Ishikawa (cell line): ENCODE measurements around the gene TBC1D24.

Experiments used
- CEBPB ChIP-seq: IDR thresholded peaks from 2 replicates; pipeline ENCODE4 v1.6.1; 2012
- CREB1 ChIP-seq: IDR thresholded peaks from 2 replicates; pipeline ENCODE4 v1.6.1; 2012; ENCODE audit warnings: low read depth
- EGR1 ChIP-seq: IDR thresholded peaks from 2 replicates; pipeline ENCODE4 v1.6.1; 2012
- EP300 ChIP-seq: IDR thresholded peaks from 2 replicates; pipeline ENCODE4 v1.6.1; 2012; ENCODE audit warnings: borderline replicate concordance
- FOXM1 ChIP-seq: IDR thresholded peaks from 2 replicates; pipeline ENCODE4 v1.6.1; 2012; ENCODE audit warnings: low read depth, borderline replicate concordance
- NFIC ChIP-seq: IDR thresholded peaks from 2 replicates; pipeline ENCODE4 v1.6.1; 2012
- RAD21 ChIP-seq: IDR thresholded peaks from 2 replicates; pipeline ENCODE4 v1.6.1; 2012; ENCODE audit warnings: low read depth
- TAF1 ChIP-seq: IDR thresholded peaks from 2 replicates; pipeline ENCODE4 v1.6.1; 2012; ENCODE audit warnings: low read depth, mild to moderate bottlenecking
- TCF12 ChIP-seq: IDR thresholded peaks from 2 replicates; pipeline ENCODE4 v1.6.1; 2012; ENCODE audit warnings: low read depth
- TEAD4 ChIP-seq: IDR thresholded peaks from 2 replicates; pipeline ENCODE4 v1.6.1; 2012
- YY1 ChIP-seq: IDR thresholded peaks from 2 replicates; pipeline ENCODE4 v1.6.1; 2012; ENCODE audit warnings: low read depth
- ZBTB7A ChIP-seq: IDR thresholded peaks from 2 replicates; pipeline ENCODE4 v1.6.1; 2012; ENCODE audit warnings: low read depth
- TF ChIP-seq, protein P1 (sequence below): IDR thresholded peaks from 2 replicates; pipeline ENCODE4 v1.6.1; 2012; ENCODE audit warnings: low read depth, mild to moderate bottlenecking
- TF ChIP-seq, protein P2 (sequence below): IDR thresholded peaks from 2 replicates; pipeline ENCODE4 v1.6.1; 2012

TBC1D24 gene

DNA sequence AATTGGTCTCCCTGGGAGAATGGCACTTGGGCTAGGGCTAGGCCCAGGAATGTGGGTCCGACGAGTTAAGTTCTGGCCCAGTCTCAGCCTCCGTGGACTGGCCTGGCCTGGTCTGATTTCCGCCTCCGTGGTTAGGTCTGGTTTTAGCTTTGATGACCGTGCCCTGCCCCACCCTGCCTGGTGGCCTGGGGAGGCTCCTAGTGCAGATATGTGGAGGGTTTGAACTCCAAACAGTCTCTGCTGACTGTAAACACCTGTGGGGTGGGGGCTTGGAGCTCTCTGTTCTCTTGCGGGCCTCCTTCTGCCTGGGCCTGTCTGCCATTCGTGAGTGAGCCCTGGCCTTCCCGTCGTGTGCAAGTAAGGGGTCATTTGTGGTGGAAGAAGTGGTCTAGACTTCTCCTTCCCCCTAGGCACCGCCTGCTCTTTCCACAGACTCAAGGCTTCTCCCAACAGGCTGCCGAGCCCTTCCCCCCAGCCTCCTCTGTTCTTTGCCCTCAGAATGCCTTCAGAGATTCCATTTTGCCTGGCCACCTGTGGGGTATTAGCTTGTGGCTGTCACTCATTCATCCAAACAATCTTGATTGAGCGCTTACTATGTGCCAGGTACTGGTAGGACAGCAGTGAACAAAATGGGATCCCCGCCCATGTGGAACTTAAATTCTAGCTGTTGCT, 40.4 kb downstream of the TBC1D24 start:
- no peak for TF ChIP-seq CEBPB
- TF ChIP-seq ZBTB7A: no peak
- TF ChIP-seq, protein P1, sequence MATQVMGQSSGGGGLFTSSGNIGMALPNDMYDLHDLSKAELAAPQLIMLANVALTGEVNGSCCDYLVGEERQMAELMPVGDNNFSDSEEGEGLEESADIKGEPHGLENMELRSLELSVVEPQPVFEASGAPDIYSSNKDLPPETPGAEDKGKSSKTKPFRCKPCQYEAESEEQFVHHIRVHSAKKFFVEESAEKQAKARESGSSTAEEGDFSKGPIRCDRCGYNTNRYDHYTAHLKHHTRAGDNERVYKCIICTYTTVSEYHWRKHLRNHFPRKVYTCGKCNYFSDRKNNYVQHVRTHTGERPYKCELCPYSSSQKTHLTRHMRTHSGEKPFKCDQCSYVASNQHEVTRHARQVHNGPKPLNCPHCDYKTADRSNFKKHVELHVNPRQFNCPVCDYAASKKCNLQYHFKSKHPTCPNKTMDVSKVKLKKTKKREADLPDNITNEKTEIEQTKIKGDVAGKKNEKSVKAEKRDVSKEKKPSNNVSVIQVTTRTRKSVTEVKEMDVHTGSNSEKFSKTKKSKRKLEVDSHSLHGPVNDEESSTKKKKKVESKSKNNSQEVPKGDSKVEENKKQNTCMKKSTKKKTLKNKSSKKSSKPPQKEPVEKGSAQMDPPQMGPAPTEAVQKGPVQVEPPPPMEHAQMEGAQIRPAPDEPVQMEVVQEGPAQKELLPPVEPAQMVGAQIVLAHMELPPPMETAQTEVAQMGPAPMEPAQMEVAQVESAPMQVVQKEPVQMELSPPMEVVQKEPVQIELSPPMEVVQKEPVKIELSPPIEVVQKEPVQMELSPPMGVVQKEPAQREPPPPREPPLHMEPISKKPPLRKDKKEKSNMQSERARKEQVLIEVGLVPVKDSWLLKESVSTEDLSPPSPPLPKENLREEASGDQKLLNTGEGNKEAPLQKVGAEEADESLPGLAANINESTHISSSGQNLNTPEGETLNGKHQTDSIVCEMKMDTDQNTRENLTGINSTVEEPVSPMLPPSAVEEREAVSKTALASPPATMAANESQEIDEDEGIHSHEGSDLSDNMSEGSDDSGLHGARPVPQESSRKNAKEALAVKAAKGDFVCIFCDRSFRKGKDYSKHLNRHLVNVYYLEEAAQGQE: no peak
- no peak for TF ChIP-seq FOXM1
- TF ChIP-seq TEAD4: no peak
- no peak for TF ChIP-seq EGR1
- no peak for TF ChIP-seq EP300

DNA sequence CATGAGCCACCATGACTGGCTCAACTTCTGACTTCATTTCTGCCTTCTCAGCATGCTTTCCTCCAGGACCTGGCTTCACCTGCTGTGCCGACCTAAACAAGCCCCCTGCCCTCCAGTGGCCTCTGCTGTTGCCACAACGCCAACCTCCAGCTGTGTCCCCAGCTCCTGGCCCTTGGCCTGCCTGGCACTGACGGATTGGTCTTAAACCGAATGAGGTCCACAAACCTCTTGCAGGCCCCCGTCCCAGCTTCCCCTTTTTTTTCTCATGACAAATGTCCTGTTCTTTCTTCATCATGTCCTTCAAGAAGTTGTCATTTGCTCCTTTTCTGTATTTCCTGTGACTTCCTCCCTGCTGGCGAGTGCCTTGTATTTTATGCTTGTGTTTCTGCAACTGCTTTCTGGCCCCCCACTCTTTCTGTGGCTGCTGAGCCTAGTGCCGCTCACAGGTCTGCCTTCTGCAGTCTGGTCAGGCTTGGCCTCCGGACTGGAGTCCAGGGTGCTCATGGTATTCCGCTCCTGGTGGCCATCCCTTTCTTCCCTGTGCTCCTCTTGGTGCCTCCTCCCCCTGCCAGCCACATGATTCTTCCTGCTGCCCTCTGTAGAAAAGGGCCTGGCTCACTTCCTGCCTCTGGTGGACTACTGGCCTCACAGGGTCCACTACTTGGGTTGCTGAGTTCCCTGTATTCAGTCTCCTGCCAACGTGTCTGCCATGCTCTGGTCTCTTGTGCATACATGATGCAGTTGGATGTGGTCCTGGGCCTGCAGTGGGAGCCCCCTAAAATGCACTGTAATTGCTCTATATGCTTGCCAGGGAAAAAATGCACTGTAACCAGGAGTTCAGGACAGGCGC, 41.7 kb downstream of the TBC1D24 start:
- TF ChIP-seq EP300 (no peak), FOXM1 (no peak), NFIC (no peak), YY1 (no peak), RAD21 (no peak), ZBTB7A (no peak), TEAD4 (no peak), CREB1 (no peak), TAF1 (no peak)
- TF ChIP-seq, protein P1: no peak

DNA sequence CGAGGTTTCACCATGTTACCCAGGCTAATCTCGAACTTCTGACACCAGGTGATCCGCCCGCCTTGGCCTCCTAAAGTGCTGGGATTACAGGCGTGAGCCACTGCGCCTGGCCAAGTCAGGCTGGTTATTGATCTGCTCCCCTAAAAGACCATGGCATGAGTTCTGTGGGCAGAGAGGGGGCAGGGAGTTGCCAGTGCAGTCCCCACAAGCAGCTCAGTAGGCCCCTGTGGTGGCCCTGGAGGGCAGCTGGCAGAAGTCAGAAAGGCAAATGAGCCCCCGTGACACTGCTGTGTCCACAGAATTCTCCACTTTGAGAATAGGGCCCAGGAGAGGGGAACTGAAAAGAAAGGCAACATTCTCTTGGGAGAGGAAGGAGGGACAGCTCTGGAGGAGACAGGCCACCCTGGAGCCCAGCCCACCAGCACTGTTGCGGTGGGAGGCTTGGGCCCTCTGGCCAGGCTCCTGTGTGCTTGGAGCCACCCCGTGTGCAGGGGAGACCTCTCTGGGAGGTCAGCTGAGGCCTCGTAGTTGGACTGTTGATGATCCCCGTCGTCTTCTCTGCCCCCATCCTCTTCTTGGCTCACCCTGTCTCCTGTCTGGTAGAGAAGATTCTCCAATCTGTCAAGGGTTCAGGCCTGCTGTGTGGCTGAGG, 43.2 kb downstream of the TBC1D24 start:
- TF ChIP-seq CREB1: no peak
- no peak for TF ChIP-seq TCF12
- no peak for TF ChIP-seq EP300
- no peak for TF ChIP-seq ZBTB7A
- TF ChIP-seq, protein P1: no peak
- no peak for TF ChIP-seq NFIC
- no peak for TF ChIP-seq CEBPB
- TF ChIP-seq, protein P2, sequence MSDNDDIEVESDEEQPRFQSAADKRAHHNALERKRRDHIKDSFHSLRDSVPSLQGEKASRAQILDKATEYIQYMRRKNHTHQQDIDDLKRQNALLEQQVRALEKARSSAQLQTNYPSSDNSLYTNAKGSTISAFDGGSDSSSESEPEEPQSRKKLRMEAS: no peak
- TF ChIP-seq FOXM1: no peak
- no peak for TF ChIP-seq EGR1
- TF ChIP-seq TEAD4: no peak

DNA sequence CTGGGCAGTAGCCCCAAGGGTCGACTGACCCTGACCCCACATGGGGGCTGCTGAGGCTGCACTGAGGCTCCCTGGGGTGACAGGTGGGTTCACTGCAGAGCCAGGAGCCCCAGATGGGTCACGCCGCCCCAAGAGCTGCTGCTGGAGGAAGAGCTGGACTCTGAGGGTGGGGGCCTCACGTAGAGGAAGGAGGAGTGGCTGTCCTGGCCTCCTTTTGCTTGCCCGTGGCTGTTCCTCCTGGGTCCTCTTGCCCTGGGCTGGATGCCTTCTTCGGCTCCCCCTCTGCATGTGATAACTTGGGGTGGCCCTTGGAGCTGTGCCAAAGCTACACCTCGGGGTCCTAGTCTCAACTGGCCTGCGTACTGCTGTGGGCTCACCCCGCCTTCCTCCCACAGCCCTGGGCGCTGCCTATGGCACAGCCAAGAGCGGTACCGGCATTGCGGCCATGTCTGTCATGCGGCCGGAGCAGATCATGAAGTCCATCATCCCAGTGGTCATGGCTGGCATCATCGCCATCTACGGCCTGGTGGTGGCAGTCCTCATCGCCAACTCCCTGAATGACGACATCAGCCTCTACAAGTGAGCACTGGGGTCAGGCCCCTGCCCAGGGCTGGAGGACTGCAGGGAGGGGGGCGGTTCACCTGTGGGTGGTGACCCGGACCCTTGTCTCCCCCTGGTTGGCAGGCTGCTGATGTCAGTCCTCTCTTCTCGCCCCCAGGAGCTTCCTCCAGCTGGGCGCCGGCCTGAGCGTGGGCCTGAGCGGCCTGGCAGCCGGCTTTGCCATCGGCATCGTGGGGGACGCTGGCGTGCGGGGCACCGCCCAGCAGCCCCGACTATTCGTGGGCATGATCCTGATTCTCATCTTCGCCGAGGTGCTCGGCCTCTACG, 44.1 kb downstream of the TBC1D24 start:
- TF ChIP-seq TAF1 (no peak), ZBTB7A (0 out of 2 replicates have a peak, but pooled peaks have one; percentile 45)

DNA sequence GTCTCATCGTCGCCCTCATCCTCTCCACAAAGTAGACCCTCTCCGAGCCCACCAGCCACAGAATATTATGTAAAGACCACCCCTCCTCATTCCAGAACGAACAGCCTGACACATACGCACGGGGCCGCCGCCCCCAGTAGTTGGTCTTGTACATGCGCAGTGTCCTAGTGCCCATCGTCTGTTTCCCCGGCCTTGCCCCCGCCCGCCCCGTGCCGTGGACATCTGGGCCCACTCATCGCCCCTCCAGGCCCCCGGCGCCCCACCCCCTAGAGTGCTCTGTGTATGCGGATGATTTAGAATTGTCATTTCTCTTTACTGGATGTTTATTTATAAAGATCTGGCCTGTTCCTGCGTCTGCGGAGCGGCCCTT, 44.8 kb downstream of the TBC1D24 start:
- TF ChIP-seq YY1: no peak
